ENCODE measurements around the gene JAKMIP1. TPM values are rescaled to one million over a fixed set of nuclear protein-coding genes. Genes with fewer than 3 reads are reported as not detected.

Gene JAKMIP1
- total RNA-seq, 1 donor from 2014 or later = not detected

DNA sequence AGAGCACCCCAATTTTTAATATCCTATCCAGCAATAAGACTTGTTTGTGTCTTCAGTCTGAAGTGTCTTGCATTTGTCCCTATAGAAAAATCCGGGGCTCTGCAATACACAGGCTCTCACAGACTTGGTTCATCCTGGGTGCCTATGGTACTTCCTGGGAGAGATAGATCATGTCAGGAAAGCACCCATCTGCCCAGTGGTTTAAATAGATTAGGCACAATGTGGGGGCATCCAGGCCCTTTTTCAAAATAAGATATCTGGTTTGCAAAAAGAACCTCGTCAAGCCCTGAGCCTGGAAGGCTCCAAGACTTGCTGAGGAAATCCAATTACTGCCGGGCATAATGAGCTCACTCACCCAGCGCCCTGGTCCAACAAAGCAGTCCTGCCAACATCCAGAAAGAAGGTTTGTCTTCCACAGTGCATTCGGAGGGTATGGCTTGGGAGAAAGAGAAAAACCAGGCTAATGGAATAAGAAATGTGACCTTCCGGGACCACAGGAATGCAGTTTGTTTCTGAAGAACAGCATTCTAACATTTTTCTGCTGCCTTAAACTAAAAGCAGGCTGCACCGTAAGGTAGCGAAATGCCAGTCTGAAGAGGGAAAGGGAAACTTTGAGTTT lies 11.6 kb downstream of the JAKMIP1 start:
- DNase-seq (ENCODE audit: low read depth) = no peak
- Histone ChIP-seq H3K27me3 (ENCODE audit: control insufficient read depth, insufficient read depth, low read length) (no peaks in the 10 kb centered on the region), H3K36me3 (ENCODE audit: control insufficient read depth, insufficient read depth, low read length) (no peaks in the 10 kb centered on the region), H3K4me3 (ENCODE audit: low read depth, low read length) (no peak overlapping the region)
- TF ChIP-seq, protein P1, sequence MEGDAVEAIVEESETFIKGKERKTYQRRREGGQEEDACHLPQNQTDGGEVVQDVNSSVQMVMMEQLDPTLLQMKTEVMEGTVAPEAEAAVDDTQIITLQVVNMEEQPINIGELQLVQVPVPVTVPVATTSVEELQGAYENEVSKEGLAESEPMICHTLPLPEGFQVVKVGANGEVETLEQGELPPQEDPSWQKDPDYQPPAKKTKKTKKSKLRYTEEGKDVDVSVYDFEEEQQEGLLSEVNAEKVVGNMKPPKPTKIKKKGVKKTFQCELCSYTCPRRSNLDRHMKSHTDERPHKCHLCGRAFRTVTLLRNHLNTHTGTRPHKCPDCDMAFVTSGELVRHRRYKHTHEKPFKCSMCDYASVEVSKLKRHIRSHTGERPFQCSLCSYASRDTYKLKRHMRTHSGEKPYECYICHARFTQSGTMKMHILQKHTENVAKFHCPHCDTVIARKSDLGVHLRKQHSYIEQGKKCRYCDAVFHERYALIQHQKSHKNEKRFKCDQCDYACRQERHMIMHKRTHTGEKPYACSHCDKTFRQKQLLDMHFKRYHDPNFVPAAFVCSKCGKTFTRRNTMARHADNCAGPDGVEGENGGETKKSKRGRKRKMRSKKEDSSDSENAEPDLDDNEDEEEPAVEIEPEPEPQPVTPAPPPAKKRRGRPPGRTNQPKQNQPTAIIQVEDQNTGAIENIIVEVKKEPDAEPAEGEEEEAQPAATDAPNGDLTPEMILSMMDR (IDR thresholded peaks at IDR 0.05; ENCODE audit: insufficient read depth, low read length, poor library complexity, severe bottlenecking) = no peak

DNA sequence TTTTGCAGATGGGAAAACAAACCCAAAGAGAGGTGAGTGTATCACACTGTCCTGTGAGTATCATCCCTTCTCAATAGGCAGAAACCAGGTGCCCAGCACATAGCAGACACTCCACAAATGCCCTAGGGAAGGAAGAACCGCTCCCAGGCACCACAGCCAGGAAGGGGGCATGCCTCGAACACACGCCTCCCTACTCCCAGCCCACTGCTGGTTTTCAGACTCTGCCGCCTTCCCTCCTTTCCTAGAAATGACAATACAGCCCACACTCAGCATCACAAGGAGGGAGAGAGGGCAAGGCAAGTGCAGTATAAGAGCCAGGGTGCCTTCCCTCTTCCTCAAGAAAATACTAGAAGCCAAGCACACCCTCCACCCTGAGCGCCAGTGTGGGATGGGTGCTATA lies 16.2 kb downstream of the JAKMIP1 start:
- DNase-seq (ENCODE audit: low read depth) = no peak
- TF ChIP-seq, protein P1 (IDR thresholded peaks at IDR 0.05; ENCODE audit: insufficient read depth, low read length, poor library complexity, severe bottlenecking) = no peak
- no peaks in the 10 kb centered on the region for H3K27me3 ChIP-seq (ENCODE audit: control insufficient read depth, insufficient read depth, low read length)
- H3K4me3 ChIP-seq (ENCODE audit: low read depth, low read length) = no peak overlapping the region
- H3K36me3 ChIP-seq (ENCODE audit: control insufficient read depth, insufficient read depth, low read length) = no peaks in the 10 kb centered on the region

DNA sequence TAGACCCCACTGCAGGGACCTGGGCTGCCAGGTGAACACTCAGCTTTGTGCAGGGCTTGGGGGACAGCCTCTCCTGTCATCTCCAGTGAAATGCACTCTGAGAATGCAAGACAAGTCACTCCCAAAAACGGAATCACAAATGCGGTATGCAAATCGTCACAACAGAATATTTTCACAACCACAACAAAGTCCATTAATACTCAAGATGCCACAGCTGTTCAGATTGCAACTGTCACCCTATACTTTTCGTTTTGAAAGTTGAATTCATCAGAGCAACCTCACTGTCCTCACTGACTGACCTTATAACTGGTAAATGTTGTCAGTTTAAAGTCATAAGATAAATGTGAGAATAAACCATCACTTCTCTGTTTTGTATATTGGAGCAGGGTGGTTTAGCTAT lies 16.6 kb downstream of the JAKMIP1 start:
- no peak overlapping the region for H3K4me3 ChIP-seq (ENCODE audit: low read depth, low read length)
- H3K27me3 ChIP-seq (ENCODE audit: control insufficient read depth, insufficient read depth, low read length) = no peaks in the 10 kb centered on the region

GRCh38 chr4:6182376-6183280 lies 17.7 kb downstream of the JAKMIP1 start:
- Histone ChIP-seq H3K36me3 (ENCODE audit: control insufficient read depth, insufficient read depth, low read length) (no peaks in the 10 kb centered on the region), H3K27me3 (ENCODE audit: control insufficient read depth, insufficient read depth, low read length) (no peaks in the 10 kb centered on the region), H3K4me3 (ENCODE audit: low read depth, low read length) (no peak overlapping the region)
- DNase-seq (ENCODE audit: low read depth) = no peak
- TF ChIP-seq, protein P1 (IDR thresholded peaks at IDR 0.05; ENCODE audit: insufficient read depth, low read length, poor library complexity, severe bottlenecking) = no peak

More for the DNA sequence above, 16.6 kb downstream of the JAKMIP1 start:
- H3K36me3 ChIP-seq (ENCODE audit: control insufficient read depth, insufficient read depth, low read length) = no peaks in the 10 kb centered on the region
- DNase-seq (ENCODE audit: low read depth) = no peak
- TF ChIP-seq, protein P1 (IDR thresholded peaks at IDR 0.05; ENCODE audit: insufficient read depth, low read length, poor library complexity, severe bottlenecking) = no peak

DNA sequence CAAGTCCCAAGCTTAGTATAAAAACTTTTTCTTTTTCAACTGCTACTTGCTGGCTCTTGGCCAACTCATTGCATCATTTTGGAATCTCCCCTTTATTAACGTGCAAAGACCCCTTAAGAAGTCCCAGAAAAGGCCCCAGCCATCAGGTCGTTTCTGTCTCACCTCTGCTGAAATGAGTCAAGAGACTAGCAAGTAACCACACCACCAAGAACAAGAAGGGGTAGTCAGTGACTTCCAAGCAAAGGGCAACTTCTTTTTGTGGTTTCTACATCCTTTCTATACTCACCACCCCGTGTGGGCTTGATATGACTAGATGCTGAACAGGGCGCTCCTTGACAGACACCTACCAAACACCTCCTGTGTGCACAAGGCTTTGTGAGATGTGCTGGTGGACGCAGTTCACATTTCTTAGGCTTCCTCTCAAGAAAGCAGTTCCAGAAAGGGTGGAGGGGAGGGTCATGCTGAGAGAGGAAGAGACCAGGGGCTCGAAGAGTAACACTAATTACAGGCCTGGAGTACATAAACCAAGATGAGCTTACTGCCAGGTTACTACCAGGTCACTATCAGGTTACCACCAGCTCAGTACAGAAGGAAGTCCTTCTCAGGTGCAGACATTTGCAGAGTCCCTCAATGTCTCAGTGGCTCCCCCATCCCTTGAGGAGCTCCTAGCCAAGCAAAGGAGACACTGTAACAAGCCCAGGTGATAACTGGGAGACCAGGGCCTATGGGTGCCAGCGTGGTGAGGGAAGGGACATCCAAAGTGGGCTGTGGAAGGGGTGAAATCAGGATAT lies 19.3 kb downstream of the JAKMIP1 start:
- H3K4me3 ChIP-seq (ENCODE audit: low read depth, low read length) = no peak overlapping the region
- TF ChIP-seq, protein P1 (IDR thresholded peaks at IDR 0.05; ENCODE audit: insufficient read depth, low read length, poor library complexity, severe bottlenecking) = no peak
- no peaks in the 10 kb centered on the region for H3K27me3 ChIP-seq (ENCODE audit: control insufficient read depth, insufficient read depth, low read length)
- no peaks in the 10 kb centered on the region for H3K36me3 ChIP-seq (ENCODE audit: control insufficient read depth, insufficient read depth, low read length)
- no peak for DNase-seq (ENCODE audit: low read depth)

Data from kidney epithelial cell (primary cell).